Breast epithelium (tissue), 3 donors: ENCODE measurements around the gene PDIA6.
"Not testable (repeated sequence)": the region's sequence is repeated elsewhere in the genome, so short reads cannot be mapped to it uniquely, and the experiment has no call there.

ENCODE experiments used
- CTCF ChIP-seq, 3 donors: fragments of 450-650 bp; IDR thresholded peaks; one replicate each; pipeline ENCODE4 v1.5.1; 2016 to 2017; ENCODE audit warnings: antibody characterized with exemption in 3 of 3, mild to moderate bottlenecking in 3 of 3, moderate library complexity in 3 of 3
- POLR2A ChIP-seq: fragments of 450-650 bp; IDR thresholded peaks from one replicate; pipeline ENCODE4 v1.6.1; 2016; ENCODE audit warnings: antibody characterized with exemption, mild to moderate bottlenecking, moderate library complexity
- POLR2AphosphoS5 ChIP-seq, 3 donors: sonication (generic); formaldehyde crosslinking; IDR thresholded peaks; one replicate each; pipeline ENCODE4 v1.6.1; 2017; ENCODE audit warnings: antibody characterized with exemption in 3 of 3

DNA sequence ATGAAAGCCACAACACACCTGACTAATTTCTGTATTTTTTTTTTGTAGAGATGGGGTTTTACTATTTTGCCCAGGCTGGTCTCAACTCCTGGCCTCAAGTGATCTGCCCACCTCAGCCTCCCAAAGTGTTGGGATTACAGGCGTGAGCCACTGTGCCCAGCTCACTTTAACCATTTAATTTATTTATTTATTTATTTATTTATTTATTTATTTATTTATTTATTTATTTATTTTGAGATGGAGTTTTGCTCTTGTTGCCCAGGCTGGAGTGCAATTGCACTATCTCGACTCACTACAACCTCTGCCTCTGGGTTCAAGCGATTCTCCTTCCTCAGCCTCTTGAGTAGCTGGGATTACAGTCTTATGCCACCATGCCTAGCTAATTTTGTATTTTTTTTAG lies 5.7 kb upstream of the PDIA6 start:
- TF ChIP-seq CTCF (IDR thresholded peaks at IDR 0.05); POLR2AphosphoS5 (IDR thresholded peaks at IDR 0.05); POLR2A: not testable (repeated sequence)
